HG03280 (cell line): Measurements from ENCODE around the gene UBE3D.
"Not testable (repeated sequence)": the region's sequence is repeated elsewhere in the genome, so short reads cannot be mapped to it uniquely, and the experiment has no call there.

Source experiments
- ATAC-seq: cut with Tn5 transposase; IDR thresholded peaks from one replicate; pipeline ENCODE4 v1.9.1; 2021; ENCODE audit warnings: mild to moderate bottlenecking, moderate library complexity; ENCODE audit not compliant: unreplicated experiment

Gene UBE3D

GRCh38 chr6:82978362-82978945 is 87.2 kb downstream of the UBE3D start:
- ATAC-seq = no peak

DNA sequence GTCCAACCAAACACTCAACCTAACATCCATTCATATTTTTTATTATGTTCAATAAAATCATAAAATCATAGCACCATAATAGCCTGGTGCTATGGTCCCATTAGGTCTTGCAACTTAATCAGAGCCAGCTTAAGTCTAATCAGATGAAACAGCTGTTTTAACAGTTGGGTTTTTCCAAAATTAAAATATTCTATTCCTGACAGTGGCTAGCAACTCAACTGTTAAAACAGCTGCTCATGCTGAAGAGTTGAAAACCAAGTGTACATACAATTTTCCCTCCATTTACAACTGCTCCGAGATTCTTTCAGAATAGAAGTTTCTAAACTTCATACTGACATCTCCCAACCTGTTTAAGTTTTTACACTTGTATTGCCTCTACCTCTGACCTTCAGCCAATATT is 89.5 kb downstream of the UBE3D start:
- ATAC-seq = no peak

- ATAC-seq = no peak
Observed at GRCh38 chr6:82971877-82972460, 93.7 kb downstream of the UBE3D start.

- ATAC-seq = no peak
Observed at GRCh38 chr6:82970839-82971238, 94.8 kb downstream of the UBE3D start.

GRCh38 chr6:82968708-82969107 is 96.9 kb downstream of the UBE3D start:
- no peak for ATAC-seq

GRCh38 chr6:82963191-82963925 is 102.3 kb downstream of the UBE3D start:
- ATAC-seq = no peak

GRCh38 chr6:82959385-82959941 is 106.2 kb downstream of the UBE3D start:
- ATAC-seq = no peak

GRCh38 chr6:82958551-82958950 is 107.1 kb downstream of the UBE3D start:
- no peak for ATAC-seq

DNA sequence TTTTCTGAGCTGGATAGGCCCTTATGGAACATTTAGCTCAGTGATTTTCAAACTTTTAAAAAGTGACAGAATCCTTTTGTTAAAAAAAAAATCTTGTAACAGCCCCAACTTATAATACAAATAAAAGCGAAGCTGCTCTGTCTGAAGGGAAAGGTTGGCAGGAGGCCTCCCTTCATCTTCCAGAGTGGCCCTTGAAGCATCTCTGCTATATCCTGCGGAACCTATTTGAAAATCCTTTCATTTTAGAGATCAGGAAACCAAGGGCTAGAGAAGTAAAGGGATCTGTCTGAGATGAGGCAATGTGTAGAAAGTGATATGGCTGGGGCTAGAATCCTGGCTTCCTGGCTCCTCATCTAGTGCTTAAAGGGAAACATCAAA is 107.8 kb downstream of the UBE3D start:
- ATAC-seq = no peak

DNA sequence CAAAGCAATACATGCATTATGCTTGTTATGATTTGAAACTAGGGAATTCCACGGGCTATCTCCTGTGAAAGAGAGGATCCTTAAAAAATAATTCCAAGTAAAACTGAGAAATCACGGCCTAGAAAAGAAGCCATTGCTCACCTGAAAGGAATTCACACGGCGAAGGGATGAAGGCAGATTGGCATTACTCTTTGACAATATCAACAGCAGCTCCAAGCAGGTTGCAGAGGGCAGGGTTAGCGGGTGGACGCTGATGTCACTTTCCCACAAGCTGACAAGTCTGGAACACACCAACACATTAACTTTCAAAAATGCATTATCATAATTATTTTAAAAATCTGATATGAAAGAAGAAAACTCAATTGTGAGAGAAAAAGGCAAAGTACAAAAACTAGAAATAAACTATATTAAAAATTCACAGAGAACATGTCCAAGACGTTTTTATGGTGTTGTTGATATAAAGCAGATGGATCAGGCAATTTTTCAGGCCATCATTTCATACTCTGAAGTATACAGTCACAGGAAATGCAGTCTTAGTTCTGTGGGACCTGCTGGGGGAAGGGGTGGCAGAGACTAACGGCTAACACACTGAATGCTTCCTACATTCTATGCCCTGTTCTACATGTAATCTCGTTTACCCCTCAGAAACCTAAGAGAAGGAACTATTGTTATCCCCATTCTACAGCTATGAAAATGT is 108.3 kb downstream of the UBE3D start:
- ATAC-seq = no peak

DNA sequence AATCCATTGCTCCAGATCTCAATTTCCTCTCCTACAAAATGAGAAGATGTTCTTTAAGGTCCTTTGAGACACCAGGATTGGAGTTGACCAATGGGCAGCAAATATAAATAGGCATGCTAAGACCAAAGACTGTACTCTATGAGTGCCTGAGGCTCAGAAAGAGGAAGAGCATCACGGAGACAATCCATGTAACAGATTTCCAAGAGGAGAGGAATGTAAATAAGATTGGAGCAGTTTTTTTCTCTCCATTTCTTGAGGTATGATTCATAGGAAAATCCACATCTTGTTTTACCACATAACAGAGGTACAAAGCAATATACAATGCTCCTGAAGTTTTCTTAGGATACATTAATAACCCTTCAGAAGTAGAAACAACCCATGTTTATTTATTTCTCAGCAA is 109.8 kb downstream of the UBE3D start:
- no peak for ATAC-seq

DNA sequence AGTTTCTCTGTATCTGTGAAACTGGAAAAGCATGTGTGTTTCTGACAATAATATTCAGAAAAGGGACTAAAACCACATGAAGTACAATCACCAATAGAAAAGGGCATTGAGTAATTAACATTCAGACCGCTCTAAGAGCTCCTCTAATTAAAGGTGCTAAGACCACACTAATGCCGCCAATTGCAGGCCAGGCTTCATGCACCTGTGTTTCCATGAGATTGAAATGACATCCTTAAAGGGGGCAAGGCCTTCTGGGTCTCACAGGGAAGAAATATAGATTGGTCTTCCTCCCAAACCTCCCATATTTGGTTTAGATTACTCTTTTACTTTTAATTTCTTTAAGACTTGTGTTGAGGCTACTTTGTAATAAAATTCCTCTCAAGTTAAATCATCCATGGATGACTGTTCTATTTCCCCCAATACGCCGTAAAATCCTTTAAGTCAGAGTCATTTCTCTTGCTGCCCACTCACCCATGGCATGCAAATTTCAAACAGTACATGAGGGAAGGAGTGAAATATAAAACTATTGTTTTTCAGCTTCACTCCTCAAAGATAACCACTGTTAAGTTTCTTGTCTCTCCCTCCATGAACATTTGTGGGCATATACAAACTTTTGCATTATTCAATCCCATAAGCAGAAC is 110.6 kb downstream of the UBE3D start:
- ATAC-seq = no peak

- ATAC-seq = no peak
Observed at GRCh38 chr6:82954356-82954755, 111.3 kb downstream of the UBE3D start.

GRCh38 chr6:82953871-82954270 is 111.8 kb downstream of the UBE3D start:
- no peak for ATAC-seq

GRCh38 chr6:82951935-82952334 is 113.7 kb downstream of the UBE3D start:
- ATAC-seq = no peak

DNA sequence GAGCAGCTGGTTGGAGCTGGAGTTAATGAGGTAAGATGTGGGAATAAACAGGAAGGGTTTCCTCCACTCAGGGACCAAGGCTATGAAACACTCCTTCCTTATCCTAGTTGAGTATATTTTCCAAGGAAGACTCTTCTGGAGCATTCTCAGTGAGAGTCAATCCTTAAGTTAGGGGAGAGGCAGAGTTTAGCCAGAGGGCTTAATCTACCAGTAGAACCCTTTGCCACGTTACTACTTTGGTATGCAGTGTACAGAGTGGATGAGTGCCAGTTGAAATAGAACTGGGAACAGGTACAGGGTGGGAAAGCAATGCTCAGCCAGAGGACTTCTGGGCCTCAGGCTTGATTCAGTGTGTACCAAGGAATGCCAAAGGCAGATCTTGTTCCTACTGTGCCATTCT is 114.3 kb downstream of the UBE3D start:
- ATAC-seq = no peak

GRCh38 chr6:82930915-82931314 is 134.7 kb downstream of the UBE3D start:
- ATAC-seq = not testable (repeated sequence)

DNA sequence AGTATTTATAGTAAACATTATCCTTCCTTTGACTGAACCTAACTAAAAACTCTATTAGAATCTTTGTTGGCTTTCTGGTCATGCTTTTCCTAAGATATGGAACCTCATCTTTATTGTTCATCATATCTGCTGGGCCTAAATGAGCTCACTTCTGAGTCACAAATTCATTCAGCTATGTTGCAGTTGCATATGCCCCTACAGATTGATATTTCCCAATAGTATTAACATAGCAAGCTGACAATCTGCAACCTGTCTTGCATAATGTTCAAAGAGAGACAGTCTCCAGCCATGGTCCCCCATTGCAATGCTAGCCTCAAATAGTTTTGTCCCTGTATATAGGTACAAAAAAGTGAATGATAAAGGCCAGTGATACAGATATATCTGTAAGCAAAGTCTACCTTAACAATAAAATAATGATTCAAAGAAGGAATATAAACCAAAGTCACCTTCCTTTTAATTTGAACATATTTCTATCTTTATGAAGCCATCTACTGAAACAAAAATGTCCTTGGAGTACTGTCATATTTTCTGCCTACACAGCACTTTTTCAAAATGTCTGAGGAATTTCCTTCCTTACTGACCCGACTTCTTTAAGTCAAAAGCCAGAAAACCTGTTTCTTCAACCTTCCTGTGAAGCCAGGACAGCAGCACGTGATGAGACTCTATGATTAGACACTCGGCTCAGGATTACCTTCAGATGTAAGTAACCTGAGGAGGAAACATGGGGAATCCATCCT is 140.7 kb downstream of the UBE3D start:
- ATAC-seq = no peak

DNA sequence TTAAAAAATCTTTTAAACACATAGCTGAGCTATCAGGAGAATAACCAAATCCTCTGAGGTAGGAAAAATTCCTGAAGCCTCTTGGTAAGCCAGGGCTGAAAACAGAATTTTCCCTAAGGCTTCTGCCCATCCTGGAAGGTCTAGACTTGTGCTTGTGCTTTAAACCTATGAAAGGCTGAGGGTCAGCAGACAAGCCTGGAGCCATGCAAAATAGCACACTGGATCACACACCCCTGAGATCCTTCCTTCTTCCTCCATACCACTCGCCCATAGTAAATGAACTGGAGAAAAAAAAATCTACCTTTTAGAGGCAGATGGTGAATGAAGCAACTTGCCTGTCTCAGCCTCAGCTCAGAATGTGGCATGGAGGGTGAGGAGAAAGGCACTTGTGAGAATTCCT is 144.4 kb downstream of the UBE3D start:
- no peak for ATAC-seq

GRCh38 chr6:82917346-82918064 is 148.1 kb downstream of the UBE3D start:
- no peak for ATAC-seq
